ENCODE measurements around the gene TLK1. TPM values are rescaled to one million over a fixed set of nuclear protein-coding genes. Genes with fewer than 3 reads are reported as not detected.

TLK1 gene
- total RNA-seq, 1 donor from 2014 or later, result 86.5 TPM

GRCh38 chr2:171016125-171016524, 144.6 kb downstream of the TLK1 start:
- no peak for DNase-seq (ENCODE audit: extremely low spot score, unreplicated experiment)
- Mint-ChIP-seq H3K4me3 (ENCODE audit: unreplicated experiment) (no peak overlapping the region), H3K27ac (ENCODE audit: unreplicated experiment) (no peak overlapping the region), H3K36me3 (ENCODE audit: unreplicated experiment) (peaks cover 36% of the 10 kb centered on the region), H3K9me3 (ENCODE audit: unreplicated experiment) (no peaks in the 10 kb centered on the region), H3K4me1 (ENCODE audit: unreplicated experiment) (peaks cover 3% of the 10 kb centered on the region), H3K27me3 (ENCODE audit: unreplicated experiment) (no peaks in the 10 kb centered on the region)
- no peak for TF ChIP-seq CTCF (IDR thresholded peaks at IDR 0.05)

- no peaks in the 10 kb centered on the region for H3K4me1 Mint-ChIP-seq (ENCODE audit: unreplicated experiment)
- H3K9me3 Mint-ChIP-seq (ENCODE audit: unreplicated experiment), result no peaks in the 10 kb centered on the region
- no peak overlapping the region for H3K27ac Mint-ChIP-seq (ENCODE audit: unreplicated experiment)
- H3K36me3 Mint-ChIP-seq (ENCODE audit: unreplicated experiment), result peaks cover 45% of the 10 kb centered on the region
- H3K27me3 Mint-ChIP-seq (ENCODE audit: unreplicated experiment), result no peaks in the 10 kb centered on the region
- no peak for TF ChIP-seq CTCF (IDR thresholded peaks at IDR 0.05)
- DNase-seq (ENCODE audit: extremely low spot score, unreplicated experiment), result no peak
- H3K4me3 Mint-ChIP-seq (ENCODE audit: unreplicated experiment), result no peak overlapping the region
These were observed 146.8 kb downstream of the TLK1 start for GRCh38 chr2:171013851-171014250.

GRCh38 chr2:171009386-171009785, 151.3 kb downstream of the TLK1 start:
- no peak overlapping the region for H3K4me3 Mint-ChIP-seq (ENCODE audit: unreplicated experiment)
- H3K4me1 Mint-ChIP-seq (ENCODE audit: unreplicated experiment), result no peaks in the 10 kb centered on the region
- no peak for DNase-seq (ENCODE audit: extremely low spot score, unreplicated experiment)
- H3K36me3 Mint-ChIP-seq (ENCODE audit: unreplicated experiment), result peaks cover 58% of the 10 kb centered on the region
- no peaks in the 10 kb centered on the region for H3K9me3 Mint-ChIP-seq (ENCODE audit: unreplicated experiment)
- no peak overlapping the region for H3K27ac Mint-ChIP-seq (ENCODE audit: unreplicated experiment)
- no peaks in the 10 kb centered on the region for H3K27me3 Mint-ChIP-seq (ENCODE audit: unreplicated experiment)
- no peak for TF ChIP-seq CTCF (IDR thresholded peaks at IDR 0.05)

- H3K4me1 Mint-ChIP-seq (ENCODE audit: unreplicated experiment), result no peaks in the 10 kb centered on the region
- peaks cover 56% of the 10 kb centered on the region for H3K36me3 Mint-ChIP-seq (ENCODE audit: unreplicated experiment)
- TF ChIP-seq CTCF (IDR thresholded peaks at IDR 0.05), result no peak
- H3K4me3 Mint-ChIP-seq (ENCODE audit: unreplicated experiment), result no peak overlapping the region
- H3K9me3 Mint-ChIP-seq (ENCODE audit: unreplicated experiment), result no peaks in the 10 kb centered on the region
- H3K27me3 Mint-ChIP-seq (ENCODE audit: unreplicated experiment), result no peaks in the 10 kb centered on the region
- DNase-seq (ENCODE audit: extremely low spot score, unreplicated experiment), result no peak
- no peak overlapping the region for H3K27ac Mint-ChIP-seq (ENCODE audit: unreplicated experiment)
These were observed 152.0 kb downstream of the TLK1 start for GRCh38 chr2:171008550-171009205.

GRCh38 chr2:171004833-171005232, 155.9 kb downstream of the TLK1 start:
- Mint-ChIP-seq H3K36me3 (ENCODE audit: unreplicated experiment) (peaks cover 60% of the 10 kb centered on the region), H3K9me3 (ENCODE audit: unreplicated experiment) (no peaks in the 10 kb centered on the region), H3K27ac (ENCODE audit: unreplicated experiment) (no peak overlapping the region), H3K4me3 (ENCODE audit: unreplicated experiment) (no peak overlapping the region), H3K4me1 (ENCODE audit: unreplicated experiment) (no peaks in the 10 kb centered on the region), H3K27me3 (ENCODE audit: unreplicated experiment) (no peaks in the 10 kb centered on the region)
- no peak for TF ChIP-seq CTCF (IDR thresholded peaks at IDR 0.05)
- DNase-seq (ENCODE audit: extremely low spot score, unreplicated experiment), result no peak
